Keratinocyte (primary cell): ENCODE data around the gene CCNB1IP1. TPM values are rescaled to one million over a fixed set of nuclear protein-coding genes. Genes with fewer than 3 reads are reported as not detected.
A peak's percentile ranks its signal among the peaks of the same experiment; 100 is the strongest.

ENCODE experiments used
- DNase-seq: peaks from one replicate; pipeline ENCODE4 v3.0.0-alpha.2; 2011; ENCODE audit warnings: low read depth, missing footprints, low spot score
- FAIRE-seq: peaks from 2 replicates; lab custom pipeline; 2011; peaks lifted over from hg19 to GRCh38; lab: Jason Lieb, UNC
- H2AFZ ChIP-seq: 2 replicates; pipeline ENCODE4 v1.6.0; 2012; ENCODE audit warnings: low read length, control low read depth, inconsistent platforms; ENCODE audit not compliant: control insufficient read depth
- H3K27ac ChIP-seq: 2 replicates; pipeline ENCODE4 v1.5.1; 2011; ENCODE audit warnings: low read length; ENCODE audit not compliant: control insufficient read depth, insufficient read depth
- H3K27me3 ChIP-seq: 3 replicates; pipeline ENCODE4 v1.6.0; 2011; ENCODE audit warnings: low read length; ENCODE audit not compliant: control insufficient read depth, insufficient read depth; ENCODE audit errors: extremely low read depth
- H3K36me3 ChIP-seq, 2 experiments: 2 replicates in 1 of 2; 3 replicates in 1 of 2; pipeline ENCODE4 v1.5.1; 2011; ENCODE audit warnings: low read length in 2 of 2, mild to moderate bottlenecking in 1 of 2; ENCODE audit not compliant: control insufficient read depth in 2 of 2, insufficient read depth in 2 of 2; ENCODE audit errors: extremely low read depth in 1 of 2
- H3K4me1 ChIP-seq: 3 replicates; pipeline ENCODE4 v1.5.1; 2011; ENCODE audit warnings: low read length; ENCODE audit not compliant: control insufficient read depth, insufficient read depth; ENCODE audit errors: extremely low read depth
- H3K4me2 ChIP-seq: 3 replicates; pipeline ENCODE4 v1.6.0; 2011; ENCODE audit warnings: low read depth, low read length; ENCODE audit not compliant: control insufficient read depth, insufficient read depth; ENCODE audit errors: extremely low read depth
- H3K4me3 ChIP-seq, 3 experiments: fragments of 200-600 bp in 1 of 3; sonication (generic) in 1 of 3; 2 replicates in 2 of 3; 3 replicates in 1 of 3; pipeline ENCODE4 v1.5.1; 2011 to 2016; ENCODE audit warnings: low read length in 3 of 3, mild to moderate bottlenecking in 3 of 3, control low read depth in 2 of 3, inconsistent platforms in 1 of 3, low read depth in 1 of 3, mixed read lengths in 1 of 3, mixed run types in 1 of 3, moderate library complexity in 1 of 3; ENCODE audit not compliant: control insufficient read depth in 2 of 3, insufficient read depth in 2 of 3; ENCODE audit errors: extremely low read depth in 1 of 3
- H3K79me2 ChIP-seq: 2 replicates; pipeline ENCODE4 v1.6.0; 2012; ENCODE audit warnings: low read length; ENCODE audit not compliant: control insufficient read depth, insufficient read depth
- H3K9ac ChIP-seq: 3 replicates; pipeline ENCODE4 v1.6.0; 2011; ENCODE audit warnings: low read length; ENCODE audit not compliant: control insufficient read depth, insufficient read depth; ENCODE audit errors: extremely low read depth
- H3K9me1 ChIP-seq: 3 replicates; pipeline ENCODE4 v1.6.0; 2011; ENCODE audit warnings: low read length; ENCODE audit not compliant: control insufficient read depth, insufficient read depth; ENCODE audit errors: extremely low read depth
- H3K9me3 ChIP-seq: 2 replicates; pipeline ENCODE4 v1.5.1; 2012; ENCODE audit warnings: low read depth, low read length; ENCODE audit not compliant: control insufficient read depth
- H4K20me1 ChIP-seq: 3 replicates; pipeline ENCODE4 v1.6.0; 2011; ENCODE audit warnings: low read length; ENCODE audit not compliant: control insufficient read depth, insufficient read depth; ENCODE audit errors: extremely low read depth
- CTCF ChIP-seq, 3 experiments: IDR thresholded peaks in 1 of 3; conservative IDR thresholded peaks in 1 of 3; optimal IDR thresholded peaks in 1 of 3; 2 replicates in 2 of 3; 3 replicates in 1 of 3; pipeline versions ENCODE3 to v1.5.1; 2011; ENCODE audit warnings: low read length in 3 of 3, mild to moderate bottlenecking in 3 of 3, moderate library complexity in 2 of 3, control low read depth in 1 of 3, inconsistent platforms in 1 of 3; ENCODE audit not compliant: insufficient read depth in 2 of 3; ENCODE audit errors: extremely low read depth in 1 of 3
- EZH2 ChIP-seq: IDR thresholded peaks from one replicate; pipeline ENCODE4 v1.6.1; 2012; ENCODE audit warnings: inconsistent platforms, mild to moderate bottlenecking, low read length, moderate library complexity
- dilution Hi-C: fragments of 300-500 bp; cut with MboI; formaldehyde crosslinking; loops from one replicate; pipeline ENCODE4 v1.7.0; 2020; ENCODE audit warnings: low sequenced_read_pairs; ENCODE audit not compliant: extremely low pct_ligation_motif_present
- polyA plus RNA-seq, 5 experiments: library from polyadenylated mRNA; depleted of rRNA in 3 of 5; stranded (reverse) in 3 of 5; stranded (forward) in 1 of 5; unstranded in 1 of 5; fragments of >200 nt; gene quantifications; 1 replicate in 1 of 5; 2 replicates in 3 of 5; 3 replicates in 1 of 5; pipeline versions ENCODE4 v1.2.1 to v1.2.3, GENCODE V29; 2011 to 2012; ENCODE audit warnings: missing spikeins in 2 of 5, low read depth in 1 of 5, low replicate concordance in 1 of 5

The CCNB1IP1 gene
- polyA plus RNA-seq, 1 donor (not counting 4 experiments of a cell fraction or from before 2014, with no cell fraction given), result 65.8 TPM

GRCh38 chr14:20356422-20356821 is 23.3 kb upstream of the CCNB1IP1 start:
- Histone ChIP-seq H3K9ac (no peak overlapping the region), H3K36me3 (peaks cover 6 to 19% of the 10 kb centered on the region in 2 experiments), H4K20me1 (no peaks in the 10 kb centered on the region), H3K4me2 (no peak overlapping the region), H2AFZ (no peak overlapping the region), H3K4me1 (no peaks in the 10 kb centered on the region), H3K27ac (no peak overlapping the region), H3K4me3 (no peak overlapping the region), H3K27me3 (no peaks in the 10 kb centered on the region), H3K79me2 (no peaks in the 10 kb centered on the region), H3K9me1 (no peaks in the 10 kb centered on the region), H3K9me3 (no peaks in the 10 kb centered on the region)
- TF ChIP-seq EZH2 (no peak), CTCF (optimal IDR thresholded peaks at IDR 0.05 in 1 of 3, IDR thresholded peaks at IDR 0.05 in 1 of 3, conservative IDR thresholded peaks at IDR 0.05 in 1 of 3; ENCODE audit: extremely low read depth in 1 of 3, insufficient read depth in 2 of 3, low read length in 3 of 3) (no peak)
- dilution Hi-C loops, result no loop called here
- FAIRE-seq, result no peak
- DNase-seq, result no peak

- Histone ChIP-seq H3K36me3 (peaks cover 7 to 27% of the 10 kb centered on the region in 2 experiments), H2AFZ (no peak overlapping the region), H3K9ac (no peak overlapping the region), H3K27ac (no peak overlapping the region), H3K9me1 (no peaks in the 10 kb centered on the region), H3K4me3 (no peak overlapping the region), H4K20me1 (no peaks in the 10 kb centered on the region), H3K27me3 (no peaks in the 10 kb centered on the region), H3K4me1 (no peaks in the 10 kb centered on the region), H3K79me2 (no peaks in the 10 kb centered on the region), H3K4me2 (no peak overlapping the region), H3K9me3 (no peaks in the 10 kb centered on the region)
- dilution Hi-C loops, result no loop called here
- TF ChIP-seq EZH2, result no peak
- TF ChIP-seq CTCF (optimal IDR thresholded peaks at IDR 0.05 in 1 of 3, IDR thresholded peaks at IDR 0.05 in 1 of 3, conservative IDR thresholded peaks at IDR 0.05 in 1 of 3; ENCODE audit: extremely low read depth in 1 of 3, insufficient read depth in 2 of 3, low read length in 3 of 3), result peak in 2 of 3 experiments; percentile 6 to 16
- no peak for FAIRE-seq
- no peak for DNase-seq
Observed at GRCh38 chr14:20350860-20351259, 17.8 kb upstream of the CCNB1IP1 start.
